HEK293 (cell line): ENCODE results near the gene NXN.

Experiments used
- CTCF ChIA-PET: fragments of 350-600 bp; formaldehyde crosslinking; extraction: SDS; loops from one replicate; lab custom pipeline; 2021; ENCODE audit warnings: antibody characterized with exemption; lab: Yijun Ruan, JAX
- POLR2A ChIA-PET: fragments of 300-600 bp; formaldehyde crosslinking; extraction: SDS; loops from one replicate; lab custom pipeline; 2020; ENCODE audit warnings: antibody characterized with exemption, inconsistent platforms; lab: Yijun Ruan, JAX
- H3K27ac ChIP-seq: fragments of 200-500 bp; sonication (Bioruptor generic); 2 replicates; pipeline ENCODE4 v1.5.1; 2014; ENCODE audit warnings: low read depth, low read length, control low read depth, inconsistent platforms; ENCODE audit errors: extremely low read depth
- H3K36me3 ChIP-seq, 2 experiments: fragments of 200-500 bp in 1 of 2; sonication (Bioruptor generic) in 1 of 2; 1 replicate in 1 of 2; 2 replicates in 1 of 2; pipeline ENCODE4 v1.5.1; 2014 to 2017; ENCODE audit warnings: inconsistent platforms in 2 of 2, low read length in 2 of 2; ENCODE audit not compliant: control insufficient read depth in 2 of 2, insufficient read depth in 1 of 2
- H3K4me1 ChIP-seq: fragments of 200-500 bp; sonication (Bioruptor generic); 2 replicates; pipeline ENCODE4 v1.5.1; 2014; ENCODE audit warnings: mild to moderate bottlenecking, low read length, inconsistent platforms; ENCODE audit not compliant: control insufficient read depth, insufficient read depth
- H3K4me3 ChIP-seq: 2 replicates; pipeline ENCODE4 v1.5.1; 2011; ENCODE audit warnings: low read depth, mild to moderate bottlenecking, control low read depth, low read length, moderate library complexity
- H3K9me3 ChIP-seq: fragments of 200-500 bp; sonication (Bioruptor generic); 2 replicates; pipeline ENCODE4 v1.5.1; 2014; ENCODE audit warnings: low read depth, low read length, inconsistent platforms; ENCODE audit not compliant: control insufficient read depth, insufficient read depth
- PRDM1 ChIP-seq: fragments of 450-650 bp; formaldehyde crosslinking; IDR thresholded peaks from 2 replicates; pipeline ENCODE4; 2016; ENCODE audit warnings: missing biosample characterization, missing genetic modification characterization
- SCRT2 ChIP-seq: fragments of 450-650 bp; formaldehyde crosslinking; IDR thresholded peaks from 2 replicates; pipeline ENCODE4 v1.5.1; 2016; ENCODE audit warnings: missing biosample characterization, missing genetic modification characterization
- TCF7L2 ChIP-seq: IDR thresholded peaks from 2 replicates; pipeline ENCODE4 v1.6.1; 2011; ENCODE audit warnings: low read depth, mild to moderate bottlenecking, inconsistent platforms, low read length, moderate library complexity, borderline replicate concordance
- ZNF114 ChIP-seq: fragments of 450-650 bp; formaldehyde crosslinking; IDR thresholded peaks from 2 replicates; pipeline ENCODE4 v1.5.0; 2017; ENCODE audit warnings: missing biosample characterization, missing genetic modification characterization
- ZNF184 ChIP-seq: fragments of 450-650 bp; IDR thresholded peaks from 2 replicates; pipeline ENCODE4 v1.5.1; 2018; ENCODE audit warnings: missing biosample characterization, mild to moderate bottlenecking, missing genetic modification characterization
- ZNF239 ChIP-seq: fragments of 450-650 bp; formaldehyde crosslinking; IDR thresholded peaks from 2 replicates; pipeline ENCODE4 v1.5.1; 2016; ENCODE audit warnings: missing biosample characterization, missing genetic modification characterization
- ZNF350 ChIP-seq: fragments of 450-650 bp; formaldehyde crosslinking; IDR thresholded peaks from 2 replicates; pipeline ENCODE4 v1.5.0; 2017; ENCODE audit warnings: missing biosample characterization, mild to moderate bottlenecking, missing genetic modification characterization
- ZNF362 ChIP-seq: fragments of 450-650 bp; formaldehyde crosslinking; IDR thresholded peaks from 2 replicates; pipeline ENCODE4 v1.5.1; 2016; ENCODE audit warnings: missing biosample characterization, missing genetic modification characterization
- ZNF610 ChIP-seq: fragments of 450-650 bp; formaldehyde crosslinking; IDR thresholded peaks from 2 replicates; pipeline ENCODE4 v1.5.1; 2016; ENCODE audit warnings: missing biosample characterization, missing genetic modification characterization, borderline replicate concordance
- TF ChIP-seq, protein P1 (sequence below): fragments of 450-650 bp; formaldehyde crosslinking; conservative IDR thresholded peaks from 2 replicates; pipeline ENCODE4 v1.5.1; 2016; ENCODE audit warnings: low read depth, missing biosample characterization, missing genetic modification characterization
- TF ChIP-seq, protein P2 (sequence below): fragments of 450-650 bp; formaldehyde crosslinking; IDR thresholded peaks from 2 replicates; pipeline ENCODE4 v1.5.1; 2017; ENCODE audit warnings: missing biosample characterization, missing genetic modification characterization
- TF ChIP-seq, protein P3 (sequence below): fragments of 450-650 bp; formaldehyde crosslinking; optimal IDR thresholded peaks from 2 replicates; pipeline ENCODE3; 2016; ENCODE audit warnings: missing biosample characterization, mild to moderate bottlenecking, missing genetic modification characterization

NXN gene

DNA sequence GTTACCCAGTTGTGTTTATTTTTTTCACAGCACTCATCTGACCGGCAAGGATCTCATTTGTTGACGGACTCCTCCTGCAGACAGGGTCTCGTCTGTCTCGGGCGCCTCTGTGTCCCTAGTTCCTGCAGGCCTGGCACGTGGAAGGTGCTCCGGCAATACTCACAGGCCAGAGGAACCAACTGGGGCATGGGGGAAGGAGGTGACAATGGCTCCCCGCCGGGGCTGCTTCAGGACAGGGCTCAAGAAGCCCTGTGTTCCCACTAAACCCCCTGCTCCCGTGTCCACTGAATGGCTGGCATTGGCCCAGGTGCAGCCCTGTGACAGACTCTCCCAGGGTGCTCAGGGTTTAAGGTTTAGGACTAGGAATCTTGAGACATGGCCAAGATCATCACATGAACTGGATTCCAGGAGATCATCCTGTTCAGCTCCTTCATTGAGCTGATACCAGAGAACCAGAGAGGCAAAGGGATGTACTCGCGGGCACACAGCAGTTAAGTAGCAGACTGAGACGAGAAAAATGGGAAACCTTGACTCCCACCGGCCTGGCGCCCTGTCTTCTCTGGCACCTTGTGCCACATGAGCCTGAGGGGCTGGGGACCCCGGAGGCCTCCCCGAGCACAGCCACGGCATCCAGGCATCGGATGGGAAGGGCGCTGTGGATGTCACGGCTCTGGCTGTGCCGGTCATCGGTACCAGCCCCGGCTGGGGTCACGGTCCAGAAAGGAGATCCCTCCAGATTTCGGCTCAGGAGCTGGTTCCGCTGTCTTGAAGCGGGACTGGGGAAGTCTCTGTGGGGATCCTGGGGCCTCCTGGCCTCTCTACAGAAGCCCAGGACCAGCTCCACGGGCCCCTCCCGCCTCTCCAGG lies 46.4 kb upstream of the NXN start (continued):
- TF ChIP-seq ZNF350, result no peak
- TF ChIP-seq PRDM1 (tag by site-specific recombination), result no peak
- TF ChIP-seq ZNF184 (tag by site-specific recombination), result no peak
- TF ChIP-seq, protein P1, sequence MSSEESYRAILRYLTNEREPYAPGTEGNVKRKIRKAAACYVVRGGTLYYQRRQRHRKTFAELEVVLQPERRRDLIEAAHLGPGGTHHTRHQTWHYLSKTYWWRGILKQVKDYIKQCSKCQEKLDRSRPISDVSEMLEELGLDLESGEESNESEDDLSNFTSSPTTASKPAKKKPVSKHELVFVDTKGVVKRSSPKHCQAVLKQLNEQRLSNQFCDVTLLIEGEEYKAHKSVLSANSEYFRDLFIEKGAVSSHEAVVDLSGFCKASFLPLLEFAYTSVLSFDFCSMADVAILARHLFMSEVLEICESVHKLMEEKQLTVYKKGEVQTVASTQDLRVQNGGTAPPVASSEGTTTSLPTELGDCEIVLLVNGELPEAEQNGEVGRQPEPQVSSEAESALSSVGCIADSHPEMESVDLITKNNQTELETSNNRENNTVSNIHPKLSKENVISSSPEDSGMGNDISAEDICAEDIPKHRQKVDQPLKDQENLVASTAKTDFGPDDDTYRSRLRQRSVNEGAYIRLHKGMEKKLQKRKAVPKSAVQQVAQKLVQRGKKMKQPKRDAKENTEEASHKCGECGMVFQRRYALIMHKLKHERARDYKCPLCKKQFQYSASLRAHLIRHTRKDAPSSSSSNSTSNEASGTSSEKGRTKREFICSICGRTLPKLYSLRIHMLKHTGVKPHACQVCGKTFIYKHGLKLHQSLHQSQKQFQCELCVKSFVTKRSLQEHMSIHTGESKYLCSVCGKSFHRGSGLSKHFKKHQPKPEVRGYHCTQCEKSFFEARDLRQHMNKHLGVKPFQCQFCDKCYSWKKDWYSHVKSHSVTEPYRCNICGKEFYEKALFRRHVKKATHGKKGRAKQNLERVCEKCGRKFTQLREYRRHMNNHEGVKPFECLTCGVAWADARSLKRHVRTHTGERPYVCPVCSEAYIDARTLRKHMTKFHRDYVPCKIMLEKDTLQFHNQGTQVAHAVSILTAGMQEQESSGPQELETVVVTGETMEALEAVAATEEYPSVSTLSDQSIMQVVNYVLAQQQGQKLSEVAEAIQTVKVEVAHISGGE (tag by site-specific recombination), result no peak
- TF ChIP-seq ZNF239, result no peak
- TF ChIP-seq ZNF114 (tag by site-specific recombination), result no peak

GRCh38 chr17:1024076-1024475 lies 44.5 kb upstream of the NXN start:
- ChIA-PET CTCF (interaction anchor here (1.0 kb wide), 1 partner anchor 32 kb away, joined by 6 read pairs; no protein-coding TSS in a partner anchor), POLR2A (no interaction called here)
- no peaks in the 10 kb centered on the region for H3K4me1 ChIP-seq
- no peak overlapping the region for H3K27ac ChIP-seq
- no peaks in the 10 kb centered on the region for H3K9me3 ChIP-seq
- H3K4me3 ChIP-seq, result no peak overlapping the region
- H3K36me3 ChIP-seq, result peaks cover 0 to 7% of the 10 kb centered on the region in 2 experiments; a peak in 1 of 3 replicates
- peak; percentile 51; the same call in 1 of the 2 replicates for TF ChIP-seq ZNF362
- TF ChIP-seq TCF7L2, result no peak

GRCh38 chr17:1022278-1023024 lies 42.9 kb upstream of the NXN start:
- ChIA-PET POLR2A (no interaction called here), CTCF (interaction anchor here (0.5 to 1.2 kb wide), 3 partner anchors 36 to 309 kb away, joined by 3 to 4 read pairs (median 3); no protein-coding TSS in a partner anchor)
- H3K27ac ChIP-seq, result no peak overlapping the region
- H3K36me3 ChIP-seq, result peaks cover 0 to 3% of the 10 kb centered on the region in 2 experiments; a peak in 1 of 3 replicates
- H3K4me1 ChIP-seq, result no peaks in the 10 kb centered on the region
- TF ChIP-seq SCRT2 (tag by site-specific recombination), result no peak
- TF ChIP-seq, protein P2, sequence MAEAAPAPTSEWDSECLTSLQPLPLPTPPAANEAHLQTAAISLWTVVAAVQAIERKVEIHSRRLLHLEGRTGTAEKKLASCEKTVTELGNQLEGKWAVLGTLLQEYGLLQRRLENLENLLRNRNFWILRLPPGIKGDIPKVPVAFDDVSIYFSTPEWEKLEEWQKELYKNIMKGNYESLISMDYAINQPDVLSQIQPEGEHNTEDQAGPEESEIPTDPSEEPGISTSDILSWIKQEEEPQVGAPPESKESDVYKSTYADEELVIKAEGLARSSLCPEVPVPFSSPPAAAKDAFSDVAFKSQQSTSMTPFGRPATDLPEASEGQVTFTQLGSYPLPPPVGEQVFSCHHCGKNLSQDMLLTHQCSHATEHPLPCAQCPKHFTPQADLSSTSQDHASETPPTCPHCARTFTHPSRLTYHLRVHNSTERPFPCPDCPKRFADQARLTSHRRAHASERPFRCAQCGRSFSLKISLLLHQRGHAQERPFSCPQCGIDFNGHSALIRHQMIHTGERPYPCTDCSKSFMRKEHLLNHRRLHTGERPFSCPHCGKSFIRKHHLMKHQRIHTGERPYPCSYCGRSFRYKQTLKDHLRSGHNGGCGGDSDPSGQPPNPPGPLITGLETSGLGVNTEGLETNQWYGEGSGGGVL (tag by site-specific recombination), result no peak
- TF ChIP-seq, protein P3, sequence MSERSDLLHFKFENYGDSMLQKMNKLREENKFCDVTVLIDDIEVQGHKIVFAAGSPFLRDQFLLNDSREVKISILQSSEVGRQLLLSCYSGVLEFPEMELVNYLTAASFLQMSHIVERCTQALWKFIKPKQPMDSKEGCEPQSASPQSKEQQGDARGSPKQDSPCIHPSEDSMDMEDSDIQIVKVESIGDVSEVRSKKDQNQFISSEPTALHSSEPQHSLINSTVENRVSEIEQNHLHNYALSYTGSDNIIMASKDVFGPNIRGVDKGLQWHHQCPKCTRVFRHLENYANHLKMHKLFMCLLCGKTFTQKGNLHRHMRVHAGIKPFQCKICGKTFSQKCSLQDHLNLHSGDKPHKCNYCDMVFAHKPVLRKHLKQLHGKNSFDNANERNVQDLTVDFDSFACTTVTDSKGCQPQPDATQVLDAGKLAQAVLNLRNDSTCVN (tag by site-specific recombination), result no peak
- TF ChIP-seq ZNF610 (tag by site-specific recombination), result no peak
- H3K9me3 ChIP-seq, result no peaks in the 10 kb centered on the region
- no peak overlapping the region for H3K4me3 ChIP-seq
